SU-DHL-6 (cell line): ENCODE results near the gene SLC27A5.

Experiments used
- EZH2phosphoT487 ChIP-seq: fragments of 200-600 bp; sonication (generic), shearing (Covaris generic); conservative IDR thresholded peaks from 2 replicates; pipeline ENCODE4 v1.6.1; 2018; ENCODE audit warnings: mild to moderate bottlenecking, antibody characterized with exemption, low read length, moderate library complexity, mixed read lengths
- TF ChIP-seq, protein P1 (sequence below): fragments of 200-600 bp; sonication (generic); IDR thresholded peaks from one replicate; pipeline ENCODE4 v1.5.1; 2017; ENCODE audit warnings: antibody characterized with exemption, mild to moderate bottlenecking, low read length, moderate library complexity; ENCODE audit not compliant: insufficient read depth, poor library complexity, severe bottlenecking

GRCh38 chr19:58513694-58514563 is 2.1 kb upstream of the SLC27A5 start:
- TF ChIP-seq, protein P1, sequence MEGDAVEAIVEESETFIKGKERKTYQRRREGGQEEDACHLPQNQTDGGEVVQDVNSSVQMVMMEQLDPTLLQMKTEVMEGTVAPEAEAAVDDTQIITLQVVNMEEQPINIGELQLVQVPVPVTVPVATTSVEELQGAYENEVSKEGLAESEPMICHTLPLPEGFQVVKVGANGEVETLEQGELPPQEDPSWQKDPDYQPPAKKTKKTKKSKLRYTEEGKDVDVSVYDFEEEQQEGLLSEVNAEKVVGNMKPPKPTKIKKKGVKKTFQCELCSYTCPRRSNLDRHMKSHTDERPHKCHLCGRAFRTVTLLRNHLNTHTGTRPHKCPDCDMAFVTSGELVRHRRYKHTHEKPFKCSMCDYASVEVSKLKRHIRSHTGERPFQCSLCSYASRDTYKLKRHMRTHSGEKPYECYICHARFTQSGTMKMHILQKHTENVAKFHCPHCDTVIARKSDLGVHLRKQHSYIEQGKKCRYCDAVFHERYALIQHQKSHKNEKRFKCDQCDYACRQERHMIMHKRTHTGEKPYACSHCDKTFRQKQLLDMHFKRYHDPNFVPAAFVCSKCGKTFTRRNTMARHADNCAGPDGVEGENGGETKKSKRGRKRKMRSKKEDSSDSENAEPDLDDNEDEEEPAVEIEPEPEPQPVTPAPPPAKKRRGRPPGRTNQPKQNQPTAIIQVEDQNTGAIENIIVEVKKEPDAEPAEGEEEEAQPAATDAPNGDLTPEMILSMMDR: peak; percentile 95
- TF ChIP-seq EZH2phosphoT487: no peak
